Mucosa of descending colon (tissue), 3 donors: ENCODE results near the gene U2AF2. TPM values are rescaled to one million over a fixed set of nuclear protein-coding genes. Genes with fewer than 3 reads are reported as not detected.

Experiments
- ATAC-seq: fragments of 200-7000 bp; cut with Tn5 transposase; one replicate; pipeline ENCODE4 v1.9.1; 2020; ENCODE audit warnings: mild to moderate bottlenecking, moderate library complexity
- DNase-seq, 3 donors: peaks; one replicate each; pipeline ENCODE4 v3.0.0-alpha.2; 2020
- H3K36me3 ChIP-seq: fragments of 200-600 bp; one replicate; pipeline ENCODE4 v1.8.0; 2021; ENCODE audit warnings: low read depth, mild to moderate bottlenecking
- H3K4me1 ChIP-seq: fragments of 200-600 bp; one replicate; pipeline ENCODE4 v1.8.0; 2021; ENCODE audit warnings: low read depth, mild to moderate bottlenecking
- H3K4me3 ChIP-seq: fragments of 200-600 bp; one replicate; pipeline ENCODE4 v1.8.0; 2021; ENCODE audit warnings: mild to moderate bottlenecking
- H3K9me3 ChIP-seq: fragments of 200-600 bp; one replicate; pipeline ENCODE4 v1.8.0; 2021; ENCODE audit warnings: mild to moderate bottlenecking
- CTCF ChIP-seq: fragments of 200-600 bp; IDR thresholded peaks from one replicate; pipeline ENCODE4 v1.8.0; 2022; ENCODE audit warnings: antibody characterized with exemption, mild to moderate bottlenecking
- intact Hi-C, 2 donors: fragments of 100-400 bp; cut with DNase I in 1 of 2; cut with micrococcal nuclease in 1 of 2; formaldehyde crosslinking; loops; one replicate each; pipeline versions ENCODE4 v1.11.0 to v1.11.1; 2022; cut with DNase I, micrococcal nuclease
- total RNA-seq, 3 donors: library from RNA; stranded (reverse); fragmentation: NEBNext Ultra II Directional in 2 of 3; extraction: Animal tissue kit (Norgen Biotek cat#: 25700) in 2 of 3; gene quantifications; one replicate each; pipeline versions ENCODE4 v1.2.1 to v1.2.4, GENCODE V29; 2021 to 2023
- donor health status: DM: no; HTN: no; CAD: no; lungs with moderate emphysema.
- donor health status: DM: no; HTN: no; CAD: no.
- donor health status: DM: no; HTN: yes; CAD: no.

The U2AF2 gene
- total RNA-seq, 3 donors from 2014 or later, result 162 to 194 (median 163) TPM

- DNase-seq (no peak), ATAC-seq (no peak)
- Histone ChIP-seq H3K4me3 (no peak overlapping the region), H3K9me3 (no peaks in the 10 kb centered on the region), H3K36me3 (peaks cover 5% of the 10 kb centered on the region), H3K4me1 (peaks cover 42% of the 10 kb centered on the region)
- intact Hi-C loops, result no loop called here
- TF ChIP-seq CTCF, result no peak
Measured at GRCh38 chr19:55676889-55677505, 22.2 kb downstream of the U2AF2 start.

- Histone ChIP-seq H3K4me1 (peaks cover 46% of the 10 kb centered on the region), H3K4me3 (no peak overlapping the region), H3K9me3 (no peaks in the 10 kb centered on the region), H3K36me3 (peaks cover 5% of the 10 kb centered on the region)
- DNase-seq (no peak), ATAC-seq (peak; percentile 33)
- intact Hi-C loops, result no loop called here
- no peak for TF ChIP-seq CTCF
Measured at GRCh38 chr19:55677572-55678028, 22.8 kb downstream of the U2AF2 start.

- Histone ChIP-seq H3K4me3 (no peak overlapping the region), H3K36me3 (peaks cover 5% of the 10 kb centered on the region), H3K4me1 (peaks cover 52% of the 10 kb centered on the region), H3K9me3 (no peaks in the 10 kb centered on the region)
- TF ChIP-seq CTCF, result no peak
- DNase-seq (peak in 2 of 3 donors; percentile 59 to 85), ATAC-seq (peak; percentile 21)
- intact Hi-C loops, result no loop called here
Measured at GRCh38 chr19:55678121-55678671, 23.4 kb downstream of the U2AF2 start.

GRCh38 chr19:55679343-55680257 lies 24.8 kb downstream of the U2AF2 start:
- H3K4me3 ChIP-seq, result no peak overlapping the region
- DNase-seq, result no peak
- ATAC-seq, result no peak
- no peaks in the 10 kb centered on the region for H3K9me3 ChIP-seq
- TF ChIP-seq CTCF, result no peak
- H3K4me1 ChIP-seq, result peaks cover 59% of the 10 kb centered on the region
- intact Hi-C loops, result no loop called here
- H3K36me3 ChIP-seq, result peaks cover 5% of the 10 kb centered on the region

- H3K36me3 ChIP-seq, result peaks cover 5% of the 10 kb centered on the region
- H3K9me3 ChIP-seq, result no peaks in the 10 kb centered on the region
- intact Hi-C loops, result no loop called here
- H3K4me3 ChIP-seq, result no peak overlapping the region
- TF ChIP-seq CTCF, result no peak
- ATAC-seq (no peak), DNase-seq (no peak)
- H3K4me1 ChIP-seq, result peaks cover 68% of the 10 kb centered on the region
Measured at GRCh38 chr19:55680339-55681130, 25.7 kb downstream of the U2AF2 start.
